DND-41 (cell line): Measurements from ENCODE around the gene SOS2.

Experiments
- CTCF ChIP-seq: IDR thresholded peaks from 2 replicates; pipeline ENCODE4 v1.5.1; 2012; ENCODE audit warnings: borderline replicate concordance, low read length, moderate library complexity, mild to moderate bottlenecking; ENCODE audit not compliant: poor library complexity, severe bottlenecking; ENCODE audit errors: extremely low read depth
- EZH2 ChIP-seq: IDR thresholded peaks from 3 replicates; pipeline ENCODE4 v1.6.1; 2012; ENCODE audit warnings: borderline replicate concordance, low read depth, mild to moderate bottlenecking, moderate library complexity, low read length, inconsistent platforms; ENCODE audit not compliant: severe bottlenecking

GRCh38 chr14:50262865-50263264, 31.5 kb upstream of the SOS2 start:
- TF ChIP-seq CTCF (no peak), EZH2 (no peak)
